Smooth muscle cell (in vitro differentiated cells): ENCODE results near the gene PRDM16. TPM values are rescaled to one million over a fixed set of nuclear protein-coding genes. Genes with fewer than 3 reads are reported as not detected.

Experiments
- DNase-seq: peaks from one replicate; lab custom pipeline; 2025; ENCODE audit not compliant: unreplicated experiment; lab: John Stamatoyannopoulos, UW
- H2AFZ ChIP-seq: fragments of 200-600 bp; sonication (generic); 2 replicates; pipeline ENCODE4 v1.6.0; 2016; ENCODE audit warnings: antibody characterized with exemption, low read depth, mild to moderate bottlenecking
- H3F3A ChIP-seq: fragments of 200-600 bp; sonication (generic); 2 replicates; pipeline ENCODE4 v1.6.0; 2017; ENCODE audit warnings: antibody characterized with exemption, low read depth
- H3K27ac ChIP-seq: fragments of 200-600 bp; sonication (generic); 2 replicates; pipeline ENCODE4 v1.5.1; 2016; ENCODE audit warnings: low read depth, mild to moderate bottlenecking
- H3K27me3 ChIP-seq: fragments of 200-600 bp; sonication (generic); 2 replicates; pipeline ENCODE4 v1.6.1; 2016; ENCODE audit warnings: low read depth, mild to moderate bottlenecking
- H3K36me3 ChIP-seq: fragments of 200-600 bp; sonication (generic); 2 replicates; pipeline ENCODE4 v1.5.1; 2016; ENCODE audit warnings: low read depth
- H3K4me1 ChIP-seq: fragments of 200-600 bp; sonication (generic); 2 replicates; pipeline ENCODE4 v1.5.1; 2016; ENCODE audit warnings: low read depth
- H3K4me2 ChIP-seq: fragments of 200-600 bp; sonication (generic); 2 replicates; pipeline ENCODE4 v1.6.0; 2016; ENCODE audit warnings: mild to moderate bottlenecking
- H3K4me3 ChIP-seq: fragments of 200-600 bp; sonication (generic); 2 replicates; pipeline ENCODE4 v1.5.1; 2016; ENCODE audit warnings: mild to moderate bottlenecking
- H3K79me2 ChIP-seq: fragments of 200-600 bp; sonication (generic); 2 replicates; pipeline ENCODE4 v1.6.0; 2016; ENCODE audit warnings: low read depth, mild to moderate bottlenecking
- H3K9ac ChIP-seq: fragments of 200-600 bp; sonication (generic); 2 replicates; pipeline ENCODE4 v1.6.0; 2016; ENCODE audit warnings: low read depth
- H3K9me3 ChIP-seq: fragments of 200-600 bp; sonication (generic); replicated peaks from 2 replicates; pipeline ENCODE4 v1.5.1; 2016; ENCODE audit warnings: low read depth
- H4K20me1 ChIP-seq: fragments of 200-600 bp; sonication (generic); 2 replicates; pipeline ENCODE4 v1.6.0; 2016; ENCODE audit warnings: low read depth
- WGBS: methylation state at CpG from one replicate; pipeline ENCODE4 v1.1.7; 2016; ENCODE audit warnings: low lambda C conversion rate; 5-methylcytosine and 5-hydroxymethylcytosine counted together
- polyA plus RNA-seq: library from polyadenylated mRNA; unstranded; fragments of >200 nt; fragmentation: Nextera tagmentation; extraction: Ambion mirVana; gene quantifications from 2 replicates; pipeline ENCODE4 v1.2.1, GENCODE V29; 2016
- total RNA-seq: library from RNA; depleted of rRNA; stranded (reverse); fragments of >200 nt; gene quantifications from 2 replicates; pipeline ENCODE4 v1.2.3, GENCODE V29; 2014
- TF ChIP-seq, protein P1 (sequence below): fragments of 200-600 bp; sonication (generic); IDR thresholded peaks from 2 replicates; pipeline ENCODE4 v1.5.1; 2017; ENCODE audit warnings: borderline replicate concordance, mild to moderate bottlenecking, antibody characterized with exemption; ENCODE audit not compliant: insufficient read depth, poor library complexity, severe bottlenecking

Gene PRDM16
- total and polyA plus RNA-seq, 2 experiments from 2014 or later = 0.72 to 1.3 TPM

DNA sequence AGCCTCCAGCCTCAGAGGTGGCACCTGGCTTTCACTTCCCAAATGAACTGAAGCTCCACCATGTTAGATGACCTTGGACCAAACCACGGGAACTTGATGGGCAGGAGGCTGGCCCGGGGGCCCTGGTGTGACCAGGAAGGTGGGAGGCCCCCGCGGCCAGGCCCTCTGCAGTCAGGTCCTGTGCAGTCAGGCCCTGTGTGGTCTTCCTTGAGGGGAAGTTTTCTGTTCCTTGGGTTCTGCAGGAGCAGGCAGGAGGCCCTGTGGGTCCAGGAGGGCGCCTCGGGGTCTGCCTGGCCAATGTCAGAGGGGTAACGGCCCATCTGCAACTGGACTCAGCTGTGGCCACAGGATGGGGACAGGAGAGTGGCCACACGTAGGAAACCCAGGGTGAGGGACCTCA lies 13.0 kb downstream of the PRDM16 start:
- peaks cover 6% of the 10 kb centered on the region for H3K4me1 ChIP-seq
- no peak overlapping the region for H2AFZ ChIP-seq
- H3K9me3 ChIP-seq = no peaks in the 10 kb centered on the region
- H3K27me3 ChIP-seq = no peaks in the 10 kb centered on the region
- no peak for DNase-seq
- WGBS = 97% methylated on average over 8 of the region's 8 CpGs
- no peaks in the 10 kb centered on the region for H4K20me1 ChIP-seq
- no peak overlapping the region for H3K4me2 ChIP-seq
- no peak overlapping the region for H3K27ac ChIP-seq
- H3K4me3 ChIP-seq = no peak overlapping the region
- H3K9ac ChIP-seq = no peak overlapping the region
- H3F3A ChIP-seq = no peaks in the 10 kb centered on the region
- no peaks in the 10 kb centered on the region for H3K36me3 ChIP-seq
- H3K79me2 ChIP-seq = no peaks in the 10 kb centered on the region
- TF ChIP-seq, protein P1, sequence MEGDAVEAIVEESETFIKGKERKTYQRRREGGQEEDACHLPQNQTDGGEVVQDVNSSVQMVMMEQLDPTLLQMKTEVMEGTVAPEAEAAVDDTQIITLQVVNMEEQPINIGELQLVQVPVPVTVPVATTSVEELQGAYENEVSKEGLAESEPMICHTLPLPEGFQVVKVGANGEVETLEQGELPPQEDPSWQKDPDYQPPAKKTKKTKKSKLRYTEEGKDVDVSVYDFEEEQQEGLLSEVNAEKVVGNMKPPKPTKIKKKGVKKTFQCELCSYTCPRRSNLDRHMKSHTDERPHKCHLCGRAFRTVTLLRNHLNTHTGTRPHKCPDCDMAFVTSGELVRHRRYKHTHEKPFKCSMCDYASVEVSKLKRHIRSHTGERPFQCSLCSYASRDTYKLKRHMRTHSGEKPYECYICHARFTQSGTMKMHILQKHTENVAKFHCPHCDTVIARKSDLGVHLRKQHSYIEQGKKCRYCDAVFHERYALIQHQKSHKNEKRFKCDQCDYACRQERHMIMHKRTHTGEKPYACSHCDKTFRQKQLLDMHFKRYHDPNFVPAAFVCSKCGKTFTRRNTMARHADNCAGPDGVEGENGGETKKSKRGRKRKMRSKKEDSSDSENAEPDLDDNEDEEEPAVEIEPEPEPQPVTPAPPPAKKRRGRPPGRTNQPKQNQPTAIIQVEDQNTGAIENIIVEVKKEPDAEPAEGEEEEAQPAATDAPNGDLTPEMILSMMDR = no peak

DNA sequence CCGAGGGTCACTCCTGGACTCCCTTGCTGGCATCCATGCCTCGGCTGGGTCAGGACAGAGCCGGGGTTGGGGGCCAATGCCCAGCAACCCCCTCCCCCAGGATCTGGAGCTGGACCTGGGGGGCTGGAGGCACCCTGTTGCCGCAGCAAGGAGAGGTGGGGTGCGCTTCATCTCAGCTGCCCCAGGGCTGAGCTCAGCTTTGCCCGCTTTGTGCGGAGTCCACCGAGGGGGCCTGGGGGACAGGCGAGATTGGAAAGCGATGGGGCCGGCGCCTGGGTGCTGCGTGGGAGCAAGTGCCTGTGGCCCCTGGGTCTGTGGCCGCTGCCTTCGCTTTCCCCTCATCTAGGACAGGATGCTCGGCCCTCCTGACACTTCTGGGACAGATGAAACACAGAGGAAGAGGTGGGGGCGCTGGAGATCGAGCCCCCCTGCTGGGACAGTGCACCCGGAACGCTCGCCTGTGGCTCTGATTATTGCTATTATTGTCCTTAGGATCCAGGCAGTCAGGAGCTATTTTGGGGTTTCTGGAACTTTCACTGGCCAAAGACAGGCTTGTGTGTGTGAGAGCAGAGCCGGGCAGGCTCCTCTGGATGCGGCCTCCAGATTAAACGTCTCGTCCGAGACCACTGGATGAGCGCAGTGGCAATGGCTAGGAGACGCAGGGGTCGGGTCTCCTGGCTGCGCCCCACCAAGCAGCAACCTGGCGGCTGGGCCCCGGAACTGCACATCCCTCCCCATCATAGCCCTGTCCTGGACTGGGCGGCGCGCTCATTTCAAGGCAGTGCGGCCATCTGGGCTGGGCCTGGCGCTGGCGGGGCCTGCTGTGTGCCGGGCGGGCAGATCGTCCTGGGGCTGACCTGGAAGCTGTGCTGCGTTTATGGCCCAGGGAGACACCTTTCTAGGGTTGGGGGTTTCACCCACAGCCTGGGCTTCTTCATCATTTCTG lies 13.8 kb downstream of the PRDM16 start:
- H3K9ac ChIP-seq = no peak overlapping the region
- no peaks in the 10 kb centered on the region for H3K79me2 ChIP-seq

DNA sequence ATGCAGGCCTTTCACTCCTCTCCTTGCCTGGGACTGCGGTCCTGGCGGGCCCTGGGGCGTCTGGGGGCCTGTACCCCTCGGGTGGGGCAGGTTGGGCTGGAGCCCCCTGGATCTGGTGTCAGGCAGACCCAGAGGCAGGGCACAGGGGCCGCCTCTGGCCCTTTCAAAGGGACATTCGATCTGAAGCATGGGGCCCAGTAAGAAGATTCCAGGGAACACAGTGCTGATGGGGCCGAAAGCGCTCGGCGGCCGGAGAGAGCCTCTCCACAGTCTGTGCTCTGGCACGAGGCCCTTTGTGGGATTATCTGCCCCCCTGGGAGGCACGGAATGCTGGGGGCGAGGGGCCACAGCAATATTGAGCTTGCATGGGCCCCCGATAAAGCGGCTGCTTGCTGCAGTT lies 15.2 kb downstream of the PRDM16 start:
- Histone ChIP-seq H3K36me3 (no peaks in the 10 kb centered on the region), H3K4me2 (no peak overlapping the region), H4K20me1 (no peaks in the 10 kb centered on the region), H3K4me1 (peaks cover 6% of the 10 kb centered on the region), H3K9ac (no peak overlapping the region), H3K9me3 (no peaks in the 10 kb centered on the region), H3F3A (no peaks in the 10 kb centered on the region), H3K4me3 (no peak overlapping the region), H2AFZ (no peak overlapping the region), H3K27ac (no peak overlapping the region), H3K79me2 (no peaks in the 10 kb centered on the region), H3K27me3 (no peaks in the 10 kb centered on the region)
- DNase-seq = no peak
- WGBS = 89% methylated on average over 12 of the region's 16 CpGs
- TF ChIP-seq, protein P1 = no peak

More for the DNA sequence above, 13.8 kb downstream of the PRDM16 start:
- TF ChIP-seq, protein P1 = no peak
- DNase-seq = no peak
- Histone ChIP-seq H3K9me3 (no peaks in the 10 kb centered on the region), H3K4me1 (peaks cover 6% of the 10 kb centered on the region), H3K27me3 (no peaks in the 10 kb centered on the region), H3K27ac (no peak overlapping the region), H2AFZ (no peak overlapping the region), H3F3A (no peaks in the 10 kb centered on the region), H4K20me1 (no peaks in the 10 kb centered on the region), H3K4me3 (no peak overlapping the region), H3K36me3 (no peaks in the 10 kb centered on the region), H3K4me2 (no peak overlapping the region)
- WGBS = 96% methylated on average over 42 of the region's 42 CpGs
